GM18951 (cell line): ENCODE results near the gene MAGEA9B.
A peak's percentile ranks its signal among the peaks of the same experiment; 100 is the strongest.

Source experiments
- POLR2A ChIP-seq: IDR thresholded peaks from 4 replicates; pipeline ENCODE4 v1.6.1; 2011; ENCODE audit warnings: mild to moderate bottlenecking; ENCODE audit not compliant: insufficient read length, insufficient read depth; ENCODE audit errors: extremely low read depth
- in situ Hi-C: fragments of 300-500 bp; cut with MboI; formaldehyde crosslinking; loops from one replicate; pipeline ENCODE4 v1.12.0; 2022; ENCODE audit warnings: low sequenced_read_pairs, mixed read lengths, inconsistent platforms; ENCODE audit not compliant: unreplicated experiment

MAGEA9B gene

GRCh38 chrX:149541521-149542047 lies 45.7 kb downstream of the MAGEA9B start:
- in situ Hi-C loops: no loop called here
- TF ChIP-seq POLR2A: no peak

GRCh38 chrX:149540621-149541520 lies 46.4 kb downstream of the MAGEA9B start, which contains the start of gene EOLA1:
EOLA1 (plus strand) TSS chrX:149541012; CDS start chrX:149545631, 4,619 bp downstream.
- peak; percentile 73 for TF ChIP-seq POLR2A
- in situ Hi-C loops: no loop called here

GRCh38 chrX:149540131-149540620 lies 47.1 kb downstream of the MAGEA9B start:
- in situ Hi-C loops: no loop called here

GRCh38 chrX:149539283-149540130 lies 47.8 kb downstream of the MAGEA9B start:
- peak; percentile 26 for TF ChIP-seq POLR2A
- in situ Hi-C loops: loop anchor here (10.0 kb wide), 1 partner anchor 405 kb away; no protein-coding TSS in a partner anchor

More at GRCh38 chrX:149540131-149540620, 47.1 kb downstream of the MAGEA9B start:
- TF ChIP-seq POLR2A: no peak

GRCh38 chrX:149537474-149537873 lies 49.8 kb downstream of the MAGEA9B start:
- in situ Hi-C loops: loop anchor here (10.0 kb wide), 1 partner anchor 407 kb away; no protein-coding TSS in a partner anchor

- in situ Hi-C loops: loop anchor here (10.0 kb wide), 1 partner anchor 410 kb away; no protein-coding TSS in a partner anchor
These were observed 52.2 kb downstream of the MAGEA9B start for GRCh38 chrX:149534926-149535602.

GRCh38 chrX:149533999-149534398 lies 53.3 kb downstream of the MAGEA9B start:
- in situ Hi-C loops: loop anchor here (10.0 kb wide), 1 partner anchor 411 kb away; no protein-coding TSS in a partner anchor

- in situ Hi-C loops: loop anchor here (10.0 kb wide), 1 partner anchor 412 kb away; no protein-coding TSS in a partner anchor
These were observed 54.4 kb downstream of the MAGEA9B start for GRCh38 chrX:149532868-149533267.
